OCI-LY3 (cell line): ENCODE measurements around the gene COMMD8.
A peak's percentile ranks its signal among the peaks of the same experiment; 100 is the strongest.

Source experiments
- H2AFZ ChIP-seq: fragments of 200-600, 300-600 bp; shearing (Covaris generic); 2 replicates; pipeline ENCODE4 v1.6.0; 2014; ENCODE audit warnings: antibody characterized with exemption, low read depth, low read length
- H3K27ac ChIP-seq: fragments of 200-600, 300-600 bp; sonication (generic); 2 replicates; pipeline ENCODE4 v1.5.1; 2014; ENCODE audit warnings: mild to moderate bottlenecking, low read length, moderate library complexity, mixed read lengths
- H3K27me3 ChIP-seq: fragments of 200-600, 300-600 bp; sonication (generic); 2 replicates; pipeline ENCODE4 v1.6.1; 2014; ENCODE audit warnings: low read depth, low read length, mixed read lengths
- H3K36me3 ChIP-seq: fragments of 200-600, 300-600 bp; sonication (generic); replicated peaks from 2 replicates; pipeline ENCODE3; 2014; ENCODE audit warnings: low read depth, low read length, mixed read lengths
- H3K4me1 ChIP-seq: fragments of 300-600, 200-600 bp; sonication (generic); 2 replicates; pipeline ENCODE4 v1.6.1; 2014; ENCODE audit warnings: low read length, mixed read lengths
- H3K4me2 ChIP-seq: fragments of 200-600, 300-600 bp; sonication (generic); 2 replicates; pipeline ENCODE4 v1.6.1; 2014; ENCODE audit warnings: low read length, mixed read lengths
- H3K4me3 ChIP-seq: fragments of 300-600, 200-600 bp; sonication (generic); 2 replicates; pipeline ENCODE4 v1.5.1; 2014; ENCODE audit warnings: antibody characterized with exemption, mild to moderate bottlenecking, low read length, moderate library complexity
- H3K79me2 ChIP-seq: fragments of 300-600, 200-600 bp; shearing (Covaris generic); 2 replicates; pipeline ENCODE4 v1.6.1; 2014; ENCODE audit warnings: mild to moderate bottlenecking, low read length, mixed read lengths
- H3K9ac ChIP-seq: fragments of 300-600, 200-600 bp; shearing (Covaris generic); 2 replicates; pipeline ENCODE4 v1.6.0; 2014; ENCODE audit warnings: mild to moderate bottlenecking, low read length, moderate library complexity
- H3K9me3 ChIP-seq: fragments of 200-600, 300-600 bp; shearing (Covaris generic); 2 replicates; pipeline ENCODE4 v1.6.1; 2014; ENCODE audit warnings: low read length, mixed read lengths; ENCODE audit not compliant: insufficient read depth
- H4K20me1 ChIP-seq: fragments of 200-600, 300-600 bp; sonication (generic); 2 replicates; pipeline ENCODE4 v1.6.1; 2016; ENCODE audit warnings: low read length, mixed read lengths; ENCODE audit not compliant: insufficient read depth
- EZH2phosphoT487 ChIP-seq: fragments of 200-600 bp; shearing (Covaris generic); IDR thresholded peaks from 2 replicates; pipeline ENCODE4 v1.6.1; 2018; ENCODE audit warnings: antibody characterized with exemption, mixed run types, low read depth
- TF ChIP-seq, protein P1 (sequence below): fragments of 200-600, 300-600 bp; sonication (generic); IDR thresholded peaks from 2 replicates; pipeline ENCODE4 v1.5.1; 2014; ENCODE audit warnings: antibody characterized with exemption, low read length, low read depth

The COMMD8 gene

DNA sequence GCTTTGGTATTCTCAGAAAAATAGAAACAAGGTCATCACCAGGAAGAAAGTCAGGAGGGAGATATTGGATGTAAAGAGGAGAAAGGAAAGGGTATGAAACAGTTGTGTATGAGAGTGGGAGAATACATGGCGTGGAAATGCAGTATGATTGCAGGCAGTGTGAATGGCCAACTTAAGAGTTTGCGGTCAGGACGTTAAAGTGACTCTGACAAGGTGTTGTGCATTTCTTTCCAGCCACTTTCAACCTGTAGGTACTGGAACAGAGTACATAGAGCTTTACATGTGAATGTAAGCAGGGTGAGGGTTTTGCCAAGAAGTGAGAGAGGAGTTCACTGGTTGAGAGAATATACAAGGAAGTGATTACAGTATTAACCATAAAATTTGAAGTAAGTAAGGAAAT is 37.3 kb upstream of the COMMD8 start:
- TF ChIP-seq EZH2phosphoT487: no peak
- TF ChIP-seq, protein P1, sequence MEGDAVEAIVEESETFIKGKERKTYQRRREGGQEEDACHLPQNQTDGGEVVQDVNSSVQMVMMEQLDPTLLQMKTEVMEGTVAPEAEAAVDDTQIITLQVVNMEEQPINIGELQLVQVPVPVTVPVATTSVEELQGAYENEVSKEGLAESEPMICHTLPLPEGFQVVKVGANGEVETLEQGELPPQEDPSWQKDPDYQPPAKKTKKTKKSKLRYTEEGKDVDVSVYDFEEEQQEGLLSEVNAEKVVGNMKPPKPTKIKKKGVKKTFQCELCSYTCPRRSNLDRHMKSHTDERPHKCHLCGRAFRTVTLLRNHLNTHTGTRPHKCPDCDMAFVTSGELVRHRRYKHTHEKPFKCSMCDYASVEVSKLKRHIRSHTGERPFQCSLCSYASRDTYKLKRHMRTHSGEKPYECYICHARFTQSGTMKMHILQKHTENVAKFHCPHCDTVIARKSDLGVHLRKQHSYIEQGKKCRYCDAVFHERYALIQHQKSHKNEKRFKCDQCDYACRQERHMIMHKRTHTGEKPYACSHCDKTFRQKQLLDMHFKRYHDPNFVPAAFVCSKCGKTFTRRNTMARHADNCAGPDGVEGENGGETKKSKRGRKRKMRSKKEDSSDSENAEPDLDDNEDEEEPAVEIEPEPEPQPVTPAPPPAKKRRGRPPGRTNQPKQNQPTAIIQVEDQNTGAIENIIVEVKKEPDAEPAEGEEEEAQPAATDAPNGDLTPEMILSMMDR: no peak
- Histone ChIP-seq H3K27ac (no peak overlapping the region), H4K20me1 (no peaks in the 10 kb centered on the region), H3K36me3 (no peaks in the 10 kb centered on the region), H3K4me3 (no peak overlapping the region), H3K4me1 (peaks cover 24% of the 10 kb centered on the region), H3K9ac (no peak overlapping the region), H3K4me2 (no peak overlapping the region), H3K9me3 (no peaks in the 10 kb centered on the region), H3K79me2 (no peaks in the 10 kb centered on the region), H3K27me3 (no peaks in the 10 kb centered on the region), H2AFZ (no peak overlapping the region)

DNA sequence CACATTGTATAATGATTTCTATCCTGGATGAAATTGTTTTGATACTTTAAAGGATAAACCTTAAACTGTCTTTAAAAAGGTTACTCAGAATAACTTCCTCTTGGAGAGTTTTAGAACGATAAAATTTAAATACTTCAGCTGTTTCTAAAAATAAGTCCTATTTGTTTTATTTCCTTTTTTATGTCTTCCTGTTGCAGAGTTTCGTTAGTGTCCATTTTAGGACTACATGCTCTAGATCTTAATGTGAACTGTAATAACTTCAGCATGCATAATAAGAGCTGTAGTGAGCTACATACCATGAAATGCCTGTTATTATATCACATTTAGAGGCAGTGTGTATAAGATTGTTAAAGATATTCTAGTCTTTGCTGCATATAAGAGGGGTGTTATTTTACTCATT is 36.2 kb upstream of the COMMD8 start:
- no peaks in the 10 kb centered on the region for H4K20me1 ChIP-seq

DNA sequence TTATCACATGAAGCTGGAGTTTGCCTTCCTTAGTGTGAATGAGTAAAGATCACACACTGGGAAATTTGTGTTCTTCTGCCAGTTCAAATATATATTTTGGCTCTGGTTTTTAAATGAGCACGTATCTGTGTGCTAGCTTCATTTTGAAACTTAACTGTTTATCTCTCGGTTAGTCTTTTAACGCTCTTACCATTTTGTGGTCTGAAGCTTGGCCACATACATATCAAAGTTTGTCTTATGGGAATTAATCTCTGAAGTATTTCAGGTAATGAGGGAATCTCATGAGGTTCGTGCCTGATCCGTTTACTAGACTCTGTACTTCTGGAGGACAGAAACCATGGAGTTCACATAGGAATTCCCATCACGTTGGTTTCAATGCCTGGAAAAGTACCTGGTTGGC is 35.4 kb upstream of the COMMD8 start:
- H3K27ac ChIP-seq: no peak overlapping the region
- H3K4me3 ChIP-seq: no peak overlapping the region
- no peaks in the 10 kb centered on the region for H3K27me3 ChIP-seq
- peak overlapping the region; percentile 47; the same call in 1 of the 2 replicates for H3K4me2 ChIP-seq
- H2AFZ ChIP-seq: no peak overlapping the region
- TF ChIP-seq, protein P1: no peak
- no peak for TF ChIP-seq EZH2phosphoT487
- no peaks in the 10 kb centered on the region for H3K36me3 ChIP-seq
- no peaks in the 10 kb centered on the region for H3K79me2 ChIP-seq
- no peaks in the 10 kb centered on the region for H3K9me3 ChIP-seq
- H3K9ac ChIP-seq: no peak overlapping the region
- H4K20me1 ChIP-seq: no peaks in the 10 kb centered on the region
- peaks cover 27% of the 10 kb centered on the region for H3K4me1 ChIP-seq

More for the DNA sequence above, 36.2 kb upstream of the COMMD8 start:
- H3K4me3 ChIP-seq: 0 out of 2 replicates have a peak overlapping the region, but pooled peaks have one; percentile 14
- no peaks in the 10 kb centered on the region for H3K79me2 ChIP-seq
- TF ChIP-seq, protein P1: no peak
- TF ChIP-seq EZH2phosphoT487: no peak
- no peaks in the 10 kb centered on the region for H3K27me3 ChIP-seq
- H3K27ac ChIP-seq: no peak overlapping the region
- no peaks in the 10 kb centered on the region for H3K36me3 ChIP-seq
- H3K9ac ChIP-seq: no peak overlapping the region
- no peaks in the 10 kb centered on the region for H3K9me3 ChIP-seq
- H3K4me1 ChIP-seq: peaks cover 24% of the 10 kb centered on the region
- H3K4me2 ChIP-seq: peak overlapping the region; percentile 47
- H2AFZ ChIP-seq: no peak overlapping the region

DNA sequence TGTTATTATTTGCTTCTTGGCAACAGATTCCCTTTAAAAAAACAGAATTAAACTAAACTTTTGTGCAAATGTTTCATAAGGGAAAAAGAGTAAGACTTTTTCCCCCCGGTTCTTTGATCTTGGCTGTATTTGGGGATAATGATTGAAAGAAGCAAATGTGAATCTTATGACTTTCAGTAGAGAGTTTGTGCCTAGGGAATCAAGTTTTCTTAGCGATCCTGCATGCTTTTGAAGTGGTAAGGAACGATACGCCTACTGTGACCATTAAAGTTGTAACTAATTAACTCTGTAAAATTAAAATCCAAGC is 30.6 kb upstream of the COMMD8 start:
- Histone ChIP-seq H3K9me3 (no peaks in the 10 kb centered on the region), H2AFZ (no peak overlapping the region), H3K27me3 (no peaks in the 10 kb centered on the region), H3K4me3 (no peak overlapping the region), H3K27ac (no peak overlapping the region), H3K4me1 (peaks cover 11% of the 10 kb centered on the region), H3K9ac (no peak overlapping the region), H3K4me2 (no peak overlapping the region), H3K79me2 (no peaks in the 10 kb centered on the region), H4K20me1 (no peaks in the 10 kb centered on the region), H3K36me3 (no peaks in the 10 kb centered on the region)
- TF ChIP-seq, protein P1: no peak
- no peak for TF ChIP-seq EZH2phosphoT487
